T-helper 1 cell treated with Interleukin-12 subunit alpha and Interleukin-12 subunit beta and Interleukin-4 antibody, amounts not matched to agents 30 μg/mL and 1 μg/mL, for 36 hours (primary cell): ENCODE data around the gene IFNA2.

Experiments
- H3K27ac Mint-ChIP-seq: one replicate; pipeline ENCODE4 v1.8.0; 2021; ENCODE audit warnings: mild to moderate bottlenecking, mixed read lengths
- H3K27me3 Mint-ChIP-seq: one replicate; pipeline ENCODE4 v1.8.0; 2021; ENCODE audit warnings: low read depth, mixed read lengths
- H3K36me3 Mint-ChIP-seq: one replicate; pipeline ENCODE4 v1.8.0; 2021; ENCODE audit warnings: low read depth, mixed read lengths
- H3K4me1 Mint-ChIP-seq: one replicate; pipeline ENCODE4 v1.8.0; 2021; ENCODE audit warnings: low read depth, mixed read lengths
- H3K4me3 Mint-ChIP-seq: one replicate; pipeline ENCODE4 v1.8.0; 2021; ENCODE audit warnings: mild to moderate bottlenecking, moderate library complexity, mixed read lengths
- H3K9me3 Mint-ChIP-seq: one replicate; pipeline ENCODE4 v1.8.0; 2021; ENCODE audit warnings: mixed read lengths

The IFNA2 gene

GRCh38 chr9:21348430-21348970 lies 36.7 kb downstream of the IFNA2 start:
- peaks cover 60% of the 10 kb centered on the region for H3K27me3 Mint-ChIP-seq
- H3K27ac Mint-ChIP-seq: no peak overlapping the region
- H3K4me3 Mint-ChIP-seq: no peak overlapping the region
- H3K36me3 Mint-ChIP-seq: peaks cover 2% of the 10 kb centered on the region
- H3K4me1 Mint-ChIP-seq: no peaks in the 10 kb centered on the region
- peaks cover 7% of the 10 kb centered on the region for H3K9me3 Mint-ChIP-seq

GRCh38 chr9:21340735-21341134 lies 44.5 kb downstream of the IFNA2 start:
- H3K27ac Mint-ChIP-seq: no peak overlapping the region
- peaks cover 5% of the 10 kb centered on the region for H3K4me1 Mint-ChIP-seq
- H3K9me3 Mint-ChIP-seq: peaks cover 9% of the 10 kb centered on the region
- peaks cover 49% of the 10 kb centered on the region for H3K27me3 Mint-ChIP-seq
- peaks cover 2% of the 10 kb centered on the region for H3K36me3 Mint-ChIP-seq
- H3K4me3 Mint-ChIP-seq: no peak overlapping the region

GRCh38 chr9:21336457-21336856 lies 48.7 kb downstream of the IFNA2 start:
- peaks cover 18% of the 10 kb centered on the region for H3K27me3 Mint-ChIP-seq
- H3K4me3 Mint-ChIP-seq: peak overlapping the region; percentile 75
- no peaks in the 10 kb centered on the region for H3K9me3 Mint-ChIP-seq
- H3K36me3 Mint-ChIP-seq: peaks cover 22% of the 10 kb centered on the region
- H3K27ac Mint-ChIP-seq: peak overlapping the region; percentile 64
- H3K4me1 Mint-ChIP-seq: peaks cover 30% of the 10 kb centered on the region

- peaks cover 40% of the 10 kb centered on the region for H3K4me1 Mint-ChIP-seq
Measured at GRCh38 chr9:21334701-21335632, 50.2 kb downstream of the IFNA2 start, which contains the start of gene KLHL9. Gene KLHL9, minus strand, starts transcription at chr9:21335404. Its CDS starts 545 bp downstream, at chr9:21334859.

More at GRCh38 chr9:21334701-21335632, 50.2 kb downstream of the IFNA2 start, which contains the start of gene KLHL9:
- Mint-ChIP-seq H3K27me3 (peaks cover 16% of the 10 kb centered on the region), H3K27ac (peak within 1 kb of the TSS; percentile 81), H3K9me3 (no peaks in the 10 kb centered on the region), H3K4me3 (peak within 1 kb of the TSS; percentile 88), H3K36me3 (peaks cover 28% of the 10 kb centered on the region)
